ENCODE measurements around the gene IL4I1.
A peak's percentile ranks its signal among the peaks of the same experiment; 100 is the strongest.

Gene IL4I1

GRCh38 chr19:49854378-49855263 is 42.1 kb downstream of the IL4I1 start:
- H3K27me3 ChIP-seq (replicated peaks in 2 of 5; ENCODE audit: control insufficient read depth in 4 of 5, insufficient read depth in 5 of 5, low read length in 4 of 5) = no peaks in the 10 kb centered on the region
- no peak overlapping the region for H3K27ac ChIP-seq (ENCODE audit: insufficient read depth in 1 of 2, low read depth in 1 of 2, low read length in 2 of 2, poor library complexity in 1 of 2, severe bottlenecking in 2 of 2)
- DNase-seq = no peak
- POLR2A ChIA-PET = no interaction called here
- H3K4me1 ChIP-seq (ENCODE audit: control extremely low read depth in 1 of 4, control insufficient read depth in 4 of 4, insufficient read depth in 4 of 4, low read length in 3 of 4) = peaks cover 4 to 24% (median 17%) of the 10 kb centered on the region in 4 experiments
- CTCF ChIA-PET = no interaction called here
- 97% methylated on average over 37 of the region's 39 CpGs for WGBS (ENCODE audit: insufficient coverage)
- no peak overlapping the region for H3K4me3 ChIP-seq (ENCODE audit: control insufficient read depth in 1 of 7, extremely low read depth in 1 of 7, insufficient read depth in 4 of 7, low read depth in 2 of 7, low read length in 6 of 7)
- H3K36me3 ChIP-seq (ENCODE audit: control insufficient read depth in 4 of 4, insufficient read depth in 4 of 4, low read length in 3 of 4) = peaks cover 3 to 48% (median 32%) of the 10 kb centered on the region in 4 experiments
- no peaks in the 10 kb centered on the region for H3K9me3 ChIP-seq (ENCODE audit: control extremely low read depth in 1 of 5, control insufficient read depth in 4 of 5, insufficient read depth in 2 of 5, low read depth in 1 of 5, low read length in 4 of 5)

DNA sequence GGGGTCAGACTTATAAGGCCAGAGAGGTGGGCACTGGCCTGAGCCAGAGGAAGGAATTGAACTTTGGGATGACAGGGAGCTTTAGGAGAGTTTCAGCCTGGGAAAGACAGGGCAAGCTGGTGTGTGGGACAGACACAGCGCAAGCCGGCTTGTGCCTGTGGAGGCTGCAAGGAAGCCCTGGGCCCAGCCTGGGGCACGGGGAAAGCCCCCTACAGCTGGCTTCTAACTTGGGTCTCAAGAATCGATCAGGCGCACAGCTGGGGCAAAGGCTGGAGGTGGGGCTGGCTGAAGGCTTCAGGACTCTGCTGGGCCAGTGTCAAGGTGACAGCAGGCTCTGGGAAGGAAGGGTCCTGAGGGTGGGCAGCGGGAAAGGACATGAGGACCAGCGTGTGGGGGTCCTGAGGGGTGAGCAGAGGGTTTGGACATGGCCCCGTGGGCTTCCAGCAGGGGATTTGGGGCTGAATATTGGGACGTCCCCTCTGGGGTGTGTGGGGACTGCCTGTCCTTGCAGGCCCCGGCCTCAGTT is 42.8 kb downstream of the IL4I1 start:
- Histone ChIP-seq H3K27me3 (replicated peaks in 2 of 5; ENCODE audit: control insufficient read depth in 4 of 5, insufficient read depth in 5 of 5, low read length in 4 of 5) (no peaks in the 10 kb centered on the region), H3K27ac (ENCODE audit: insufficient read depth in 1 of 2, low read depth in 1 of 2, low read length in 2 of 2, poor library complexity in 1 of 2, severe bottlenecking in 2 of 2) (no peak overlapping the region), H3K4me1 (ENCODE audit: control extremely low read depth in 1 of 4, control insufficient read depth in 4 of 4, insufficient read depth in 4 of 4, low read length in 3 of 4) (peaks cover 4 to 26% (median 20%) of the 10 kb centered on the region in 4 experiments), H3K4me3 (ENCODE audit: control insufficient read depth in 1 of 7, extremely low read depth in 1 of 7, insufficient read depth in 4 of 7, low read depth in 2 of 7, low read length in 6 of 7) (no peak overlapping the region), H3K9me3 (ENCODE audit: control extremely low read depth in 1 of 5, control insufficient read depth in 4 of 5, insufficient read depth in 2 of 5, low read depth in 1 of 5, low read length in 4 of 5) (peaks cover 0 to 4% (median 0%) of the 10 kb centered on the region in 5 experiments), H3K36me3 (ENCODE audit: control insufficient read depth in 4 of 4, insufficient read depth in 4 of 4, low read length in 3 of 4) (peaks cover 3 to 44% (median 30%) of the 10 kb centered on the region in 4 experiments)
- no peak for DNase-seq
- CTCF ChIA-PET = no interaction called here
- POLR2A ChIA-PET = interaction anchor here (0.7 kb wide), 1 partner anchor 150 kb away, joined by 9 read pairs; no protein-coding TSS in a partner anchor
- 98% methylated on average over 10 of the region's 10 CpGs for WGBS (ENCODE audit: insufficient coverage)

GRCh38 chr19:49852631-49853126 is 44.0 kb downstream of the IL4I1 start:
- no peak for DNase-seq
- ChIA-PET CTCF (no interaction called here), POLR2A (no interaction called here)
- peaks cover 7 to 38% (median 29%) of the 10 kb centered on the region in 4 experiments for H3K4me1 ChIP-seq (ENCODE audit: control extremely low read depth in 1 of 4, control insufficient read depth in 4 of 4, insufficient read depth in 4 of 4, low read length in 3 of 4)
- H3K9me3 ChIP-seq (ENCODE audit: control extremely low read depth in 1 of 5, control insufficient read depth in 4 of 5, insufficient read depth in 2 of 5, low read depth in 1 of 5, low read length in 4 of 5) = peaks cover 0 to 6% (median 0%) of the 10 kb centered on the region in 5 experiments
- peaks cover 0 to 32% (median 21%) of the 10 kb centered on the region in 4 experiments for H3K36me3 ChIP-seq (ENCODE audit: control insufficient read depth in 4 of 4, insufficient read depth in 4 of 4, low read length in 3 of 4)
- no peak overlapping the region for H3K27ac ChIP-seq (ENCODE audit: insufficient read depth in 1 of 2, low read depth in 1 of 2, low read length in 2 of 2, poor library complexity in 1 of 2, severe bottlenecking in 2 of 2)
- peak overlapping the region in 5 of 7 experiments; percentile 62 to 89 (median 82) for H3K4me3 ChIP-seq (ENCODE audit: control insufficient read depth in 1 of 7, extremely low read depth in 1 of 7, insufficient read depth in 4 of 7, low read depth in 2 of 7, low read length in 6 of 7)
- H3K27me3 ChIP-seq (replicated peaks in 2 of 5; ENCODE audit: control insufficient read depth in 4 of 5, insufficient read depth in 5 of 5, low read length in 4 of 5) = no peaks in the 10 kb centered on the region
- WGBS (ENCODE audit: insufficient coverage) = 99% methylated on average over 9 of the region's 14 CpGs

- Histone ChIP-seq H3K4me3 (ENCODE audit: control insufficient read depth in 1 of 7, extremely low read depth in 1 of 7, insufficient read depth in 4 of 7, low read depth in 2 of 7, low read length in 6 of 7) (peak overlapping the region; percentile 62 to 89 (median 84)), H3K27me3 (replicated peaks in 2 of 5; ENCODE audit: control insufficient read depth in 4 of 5, insufficient read depth in 5 of 5, low read length in 4 of 5) (no peaks in the 10 kb centered on the region), H3K27ac (ENCODE audit: insufficient read depth in 1 of 2, low read depth in 1 of 2, low read length in 2 of 2, poor library complexity in 1 of 2, severe bottlenecking in 2 of 2) (peak overlapping the region in 1 of 2 experiments; percentile 93), H3K36me3 (ENCODE audit: control insufficient read depth in 4 of 4, insufficient read depth in 4 of 4, low read length in 3 of 4) (peaks cover 0 to 23% (median 14%) of the 10 kb centered on the region in 4 experiments), H3K4me1 (ENCODE audit: control extremely low read depth in 1 of 4, control insufficient read depth in 4 of 4, insufficient read depth in 4 of 4, low read length in 3 of 4) (peaks cover 7 to 38% (median 29%) of the 10 kb centered on the region in 4 experiments), H3K9me3 (ENCODE audit: control extremely low read depth in 1 of 5, control insufficient read depth in 4 of 5, insufficient read depth in 2 of 5, low read depth in 1 of 5, low read length in 4 of 5) (peaks cover 0 to 6% (median 0%) of the 10 kb centered on the region in 5 experiments)
- 3% methylated on average over 60 of the region's 78 CpGs for WGBS (ENCODE audit: insufficient coverage)
- ChIA-PET POLR2A (interaction anchor here (0.8 to 2.1 kb wide), 5 partner anchors 12 to 78 kb away, joined by 3 to 9 read pairs (median 3); partner anchors contain the start of genes ATF5, FUZ and NUP62), CTCF (interaction anchor here (1.6 to 2.7 kb wide), 3 partner anchors 13 to 42 kb away, joined by 4 to 11 read pairs (median 10); no protein-coding TSS in a partner anchor)
- DNase-seq = peak in 1 of 3 donors; percentile 25
Observed at GRCh38 chr19:49851456-49852259, 45.0 kb downstream of the IL4I1 start.

DNA sequence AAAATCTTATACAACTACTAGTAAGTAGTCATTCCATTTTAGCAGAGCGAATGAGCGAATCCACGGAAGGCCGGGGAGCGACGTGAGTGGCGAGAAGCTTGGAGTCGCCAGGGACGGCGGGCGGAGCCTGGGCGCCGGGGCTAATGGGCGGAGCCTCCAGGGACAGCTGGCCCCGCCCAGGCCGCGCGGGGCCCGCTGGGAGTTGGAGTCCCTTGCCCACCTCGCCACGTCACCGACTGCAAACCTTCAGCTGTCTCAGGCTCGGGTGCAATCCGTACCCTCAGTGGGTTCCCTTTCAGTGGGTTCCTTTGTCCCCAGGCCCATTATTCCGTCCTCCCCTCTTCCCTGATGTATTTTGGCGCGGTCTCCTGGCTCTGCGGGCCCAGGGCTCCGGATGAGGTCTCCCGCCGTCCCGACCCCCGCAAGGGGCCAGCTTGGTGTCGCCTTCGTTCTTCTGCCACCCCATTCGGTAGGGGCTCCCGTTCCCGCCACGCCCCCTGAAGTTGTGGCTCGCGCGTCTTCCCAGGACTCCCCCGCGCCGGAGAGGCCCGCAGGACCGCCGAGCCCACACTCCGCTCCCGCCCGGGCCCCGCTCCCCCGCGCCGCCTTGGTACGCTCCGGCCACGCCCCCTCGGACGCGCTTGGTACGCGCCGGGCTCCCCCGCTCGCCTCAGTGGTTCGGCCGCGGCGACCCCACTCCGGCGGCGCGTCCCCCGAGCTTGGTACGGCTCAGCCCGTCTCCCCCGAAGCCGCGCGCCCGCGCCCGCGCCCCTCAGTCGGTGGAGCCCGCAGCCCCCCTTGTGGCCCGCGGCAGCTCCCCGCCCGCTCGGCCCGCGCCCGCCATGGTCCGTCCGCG is 46.0 kb downstream of the IL4I1 start, which contains the start of gene PTOV1:
TSS of gene PTOV1 (plus strand) at position 673 of the 856 bp plus-strand sequence.
- DNase-seq = peak; percentile 91 to 95 (median 95)
- Histone ChIP-seq H3K4me1 (ENCODE audit: control extremely low read depth in 1 of 4, control insufficient read depth in 4 of 4, insufficient read depth in 4 of 4, low read length in 3 of 4) (peaks cover 7 to 38% (median 29%) of the 10 kb centered on the region in 4 experiments), H3K9me3 (ENCODE audit: control extremely low read depth in 1 of 5, control insufficient read depth in 4 of 5, insufficient read depth in 2 of 5, low read depth in 1 of 5, low read length in 4 of 5) (peaks cover 0 to 6% (median 0%) of the 10 kb centered on the region in 5 experiments), H3K27me3 (replicated peaks in 2 of 5; ENCODE audit: control insufficient read depth in 4 of 5, insufficient read depth in 5 of 5, low read length in 4 of 5) (no peaks in the 10 kb centered on the region), H3K4me3 (ENCODE audit: control insufficient read depth in 1 of 7, extremely low read depth in 1 of 7, insufficient read depth in 4 of 7, low read depth in 2 of 7, low read length in 6 of 7) (peak within 1 kb of the TSS; percentile 62 to 89 (median 84)), H3K27ac (ENCODE audit: insufficient read depth in 1 of 2, low read depth in 1 of 2, low read length in 2 of 2, poor library complexity in 1 of 2, severe bottlenecking in 2 of 2) (peak within 1 kb of the TSS; percentile 90 to 93), H3K36me3 (ENCODE audit: control insufficient read depth in 4 of 4, insufficient read depth in 4 of 4, low read length in 3 of 4) (peaks cover 0 to 15% (median 9%) of the 10 kb centered on the region in 4 experiments)
- ChIA-PET POLR2A (interaction anchor here (0.6 to 2.1 kb wide), 10 partner anchors 13 to 84 kb away, joined by 3 to 9 read pairs (median 4); partner anchors contain the start of genes AKT1S1, ATF5, FUZ and NUP62), CTCF (interaction anchor here (0.9 to 2.7 kb wide), 7 partner anchors 14 to 81 kb away, joined by 3 to 11 read pairs (median 4); partner anchors contain the start of gene FUZ)
- 5% methylated on average over 89 of the region's 98 CpGs for WGBS (ENCODE audit: insufficient coverage)

DNA sequence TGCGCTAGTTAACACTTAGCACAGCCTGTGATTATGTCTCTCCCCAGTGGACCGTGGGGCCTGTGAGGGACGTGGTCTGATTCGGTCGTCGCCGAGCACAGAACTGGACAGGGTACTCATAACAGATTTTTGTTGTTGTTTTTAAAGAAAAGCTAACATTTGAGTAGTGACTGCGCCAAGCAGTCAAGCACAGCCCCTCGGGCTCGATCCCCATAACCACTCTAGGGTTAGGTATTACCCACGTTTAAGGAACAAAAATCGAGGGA is 46.5 kb downstream of the IL4I1 start:
- peak overlapping the region; percentile 90 to 93 for H3K27ac ChIP-seq (ENCODE audit: insufficient read depth in 1 of 2, low read depth in 1 of 2, low read length in 2 of 2, poor library complexity in 1 of 2, severe bottlenecking in 2 of 2)
- CTCF ChIA-PET = interaction anchor here (0.9 to 2.7 kb wide), 7 partner anchors 14 to 81 kb away, joined by 3 to 11 read pairs (median 4); partner anchors contain the start of gene FUZ
- 95% methylated on average over 4 of the region's 12 CpGs for WGBS (ENCODE audit: insufficient coverage)

More for the DNA sequence above, 46.5 kb downstream of the IL4I1 start:
- POLR2A ChIA-PET = interaction anchor here (0.6 to 2.1 kb wide), 6 partner anchors 14 to 84 kb away, joined by 3 to 9 read pairs (median 5); partner anchors contain the start of genes AKT1S1, FUZ, PNKP and TBC1D17
- no peaks in the 10 kb centered on the region for H3K27me3 ChIP-seq (replicated peaks in 2 of 5; ENCODE audit: control insufficient read depth in 4 of 5, insufficient read depth in 5 of 5, low read length in 4 of 5)
- H3K4me1 ChIP-seq (ENCODE audit: control extremely low read depth in 1 of 4, control insufficient read depth in 4 of 4, insufficient read depth in 4 of 4, low read length in 3 of 4) = peaks cover 7 to 38% (median 29%) of the 10 kb centered on the region in 4 experiments
- peaks cover 0 to 9% (median 5%) of the 10 kb centered on the region in 4 experiments for H3K36me3 ChIP-seq (ENCODE audit: control insufficient read depth in 4 of 4, insufficient read depth in 4 of 4, low read length in 3 of 4)
- DNase-seq = no peak
- H3K9me3 ChIP-seq (ENCODE audit: control extremely low read depth in 1 of 5, control insufficient read depth in 4 of 5, insufficient read depth in 2 of 5, low read depth in 1 of 5, low read length in 4 of 5) = peaks cover 0 to 6% (median 0%) of the 10 kb centered on the region in 5 experiments
- H3K4me3 ChIP-seq (ENCODE audit: control insufficient read depth in 1 of 7, extremely low read depth in 1 of 7, insufficient read depth in 4 of 7, low read depth in 2 of 7, low read length in 6 of 7) = peak overlapping the region in 6 of 7 experiments; percentile 62 to 89 (median 83)

All from common myeloid progenitor, CD34-positive (primary cell).